Measurements from ENCODE around the gene FBXW4.
"Not testable (repeated sequence)": the region's sequence is repeated elsewhere in the genome, so short reads cannot be mapped to it uniquely, and the experiment has no call there.

Gene FBXW4

DNA sequence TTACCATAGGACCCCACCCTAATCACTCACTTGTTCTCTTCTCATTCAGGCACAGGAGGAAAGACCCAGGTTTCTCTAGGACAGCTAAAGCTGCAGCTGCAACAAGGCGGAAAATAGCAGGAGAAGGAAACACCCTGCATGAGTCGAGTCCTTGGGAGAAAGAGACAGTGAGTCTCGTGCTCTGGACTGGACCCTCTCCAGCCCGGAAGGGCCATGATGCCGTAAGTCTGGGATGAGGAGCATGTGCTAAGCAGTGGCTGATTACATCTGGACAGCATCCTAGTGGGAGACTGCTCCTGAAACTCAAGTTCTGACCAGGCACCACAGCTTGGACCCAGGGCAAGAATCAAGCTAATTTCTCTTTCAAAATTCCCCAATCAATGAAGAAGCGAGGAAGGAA is 39.4 kb downstream of the FBXW4 start:
- DNase-seq (ENCODE audit: low read depth), result no peak

DNA sequence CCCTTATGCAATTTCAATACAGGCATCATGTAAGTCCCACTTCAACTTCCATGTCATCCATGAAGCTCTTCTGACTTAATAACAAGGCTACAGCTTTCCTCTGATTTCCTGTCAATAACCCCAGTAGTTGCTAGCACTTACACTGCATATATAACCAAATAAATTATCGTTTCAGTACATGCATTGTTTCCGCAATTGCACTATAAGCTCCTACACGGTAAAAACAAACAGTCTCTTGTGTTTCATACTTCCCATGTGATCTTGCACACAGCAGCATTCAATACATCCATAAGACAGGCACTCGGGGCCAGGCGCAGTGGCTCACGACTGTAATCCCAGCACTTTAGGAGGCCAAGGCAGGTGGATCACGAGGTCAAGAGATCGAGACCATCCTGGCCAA is 41.4 kb downstream of the FBXW4 start:
- DNase-seq (ENCODE audit: low read depth), result no peak

DNA sequence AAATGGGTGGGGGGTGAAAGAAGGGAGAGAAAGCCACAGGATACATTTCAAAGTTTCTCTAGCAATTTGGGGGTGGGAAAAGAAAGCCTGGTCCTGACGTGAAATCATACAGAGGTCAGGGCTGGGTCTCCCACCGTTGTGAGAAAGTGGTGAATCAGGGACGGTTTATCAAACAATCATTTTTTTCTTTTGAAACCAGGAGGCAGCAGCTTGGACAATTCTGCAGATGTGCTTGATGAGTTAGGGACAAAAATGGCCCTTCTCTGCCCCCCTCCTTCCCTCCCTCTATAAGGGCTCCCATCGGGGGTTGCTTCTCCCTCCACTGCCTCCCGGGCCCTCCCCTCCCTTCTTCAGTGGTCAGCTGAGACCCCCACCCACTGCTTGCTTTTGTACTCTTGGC is 43.6 kb downstream of the FBXW4 start:
- no peak for DNase-seq (ENCODE audit: low read depth)

DNA sequence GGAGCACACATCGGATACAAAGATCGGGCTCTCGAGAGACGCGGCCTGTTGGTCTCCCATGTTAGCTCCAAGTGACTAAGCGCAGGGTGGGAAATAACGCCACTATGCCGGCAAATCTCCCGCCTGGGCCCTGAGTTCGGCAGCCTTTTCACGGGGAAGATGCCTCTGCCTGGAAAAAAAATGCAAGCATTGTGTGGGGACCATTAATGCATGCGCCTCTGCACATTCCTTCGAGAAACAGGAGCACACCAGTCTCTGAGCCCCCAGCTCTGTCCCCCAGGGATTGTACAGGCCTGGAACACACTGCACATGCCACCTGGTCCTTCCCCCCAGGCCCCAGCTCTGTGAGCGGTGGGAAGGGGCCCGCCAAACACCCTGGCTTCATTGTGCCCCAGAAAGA is 44.1 kb downstream of the FBXW4 start:
- DNase-seq (ENCODE audit: low read depth), result no peak

DNA sequence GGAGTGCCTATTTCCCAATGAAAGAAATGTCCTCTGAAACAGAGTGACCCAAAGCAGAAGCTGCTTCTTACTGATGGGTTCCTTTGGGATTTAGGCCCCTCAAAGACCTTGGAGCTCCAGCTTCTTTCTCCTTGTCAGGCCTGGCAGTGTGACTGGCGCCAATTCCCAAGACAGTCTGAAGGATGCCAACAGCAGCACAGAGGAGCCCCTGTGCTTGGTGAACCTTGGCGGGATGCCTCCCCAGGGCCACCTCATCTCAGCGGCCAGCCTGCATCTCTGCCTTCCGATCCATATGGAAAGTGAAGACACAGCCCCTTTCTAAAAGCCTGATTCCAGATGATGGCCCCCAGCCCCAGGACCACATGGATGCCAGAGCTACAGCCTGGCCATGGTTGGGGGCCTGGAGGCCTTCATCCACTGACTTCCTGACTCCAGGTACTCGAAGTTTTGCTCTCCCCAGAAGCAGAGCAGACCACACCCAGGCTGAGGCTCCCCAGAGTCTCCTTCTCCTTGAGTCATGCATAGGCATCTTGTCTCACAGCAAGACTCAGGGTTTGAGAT is 45.4 kb downstream of the FBXW4 start:
- DNase-seq (ENCODE audit: low read depth), result no peak

DNA sequence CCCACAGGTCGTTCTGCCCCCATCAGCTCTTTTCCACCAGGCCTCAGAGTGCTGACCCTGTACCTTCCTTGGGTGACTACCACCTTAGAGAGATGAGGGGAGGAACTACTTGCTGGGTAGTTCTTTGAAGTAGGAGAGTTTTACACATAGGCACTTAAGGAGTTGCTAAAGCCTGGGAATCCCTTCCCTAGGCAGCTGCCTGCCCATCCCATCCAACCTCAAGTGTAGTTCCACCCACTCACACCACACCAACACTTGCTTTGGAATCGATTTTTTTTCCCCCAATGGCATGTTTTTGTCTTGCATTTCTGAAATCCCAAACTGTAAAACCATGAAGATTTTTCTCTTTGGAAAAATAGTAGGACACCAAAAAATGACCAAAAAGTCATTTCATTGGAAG is 47.7 kb downstream of the FBXW4 start:
- no peak for DNase-seq (ENCODE audit: low read depth)

DNA sequence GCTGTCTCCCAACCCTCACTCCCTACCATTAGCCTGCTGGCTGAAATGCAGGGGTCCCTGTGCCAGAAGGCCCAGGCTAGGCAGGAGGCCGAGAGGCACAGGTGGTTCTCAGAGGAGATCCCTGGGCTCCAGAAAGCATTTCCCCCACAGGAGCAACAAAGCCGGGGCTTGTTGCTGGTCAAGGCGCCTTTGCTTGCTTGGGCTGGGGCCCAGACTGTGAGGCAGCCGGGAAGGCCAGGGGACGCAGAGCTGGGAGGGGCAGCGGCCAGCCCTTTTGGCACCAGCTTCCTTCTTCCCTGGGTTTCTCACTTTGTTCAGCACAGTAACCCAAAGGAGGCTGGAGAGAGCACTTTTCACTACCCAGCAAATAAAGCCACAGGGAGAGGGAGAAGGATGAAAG is 48.6 kb downstream of the FBXW4 start:
- no peak for DNase-seq (ENCODE audit: low read depth)

DNA sequence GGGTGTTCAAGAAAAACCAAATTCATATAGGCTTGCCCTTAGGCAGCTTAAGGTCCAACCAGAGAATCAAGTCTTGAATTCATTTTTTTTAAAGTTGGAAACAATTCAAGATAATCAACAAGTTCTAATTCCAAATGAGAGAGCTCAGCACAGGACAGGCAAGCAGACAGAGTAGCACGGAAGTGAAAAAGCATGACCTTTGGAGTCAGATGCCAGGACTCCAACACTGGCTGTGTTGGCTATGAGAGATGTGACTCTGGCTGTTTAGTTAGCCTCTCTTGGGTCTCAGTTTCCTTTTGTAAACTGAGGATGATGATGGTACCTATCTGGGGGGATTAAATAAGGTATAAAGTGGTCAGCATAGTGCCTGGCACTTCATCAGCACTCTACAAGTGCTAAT is 49.3 kb downstream of the FBXW4 start:
- DNase-seq (ENCODE audit: low read depth), result no peak

DNA sequence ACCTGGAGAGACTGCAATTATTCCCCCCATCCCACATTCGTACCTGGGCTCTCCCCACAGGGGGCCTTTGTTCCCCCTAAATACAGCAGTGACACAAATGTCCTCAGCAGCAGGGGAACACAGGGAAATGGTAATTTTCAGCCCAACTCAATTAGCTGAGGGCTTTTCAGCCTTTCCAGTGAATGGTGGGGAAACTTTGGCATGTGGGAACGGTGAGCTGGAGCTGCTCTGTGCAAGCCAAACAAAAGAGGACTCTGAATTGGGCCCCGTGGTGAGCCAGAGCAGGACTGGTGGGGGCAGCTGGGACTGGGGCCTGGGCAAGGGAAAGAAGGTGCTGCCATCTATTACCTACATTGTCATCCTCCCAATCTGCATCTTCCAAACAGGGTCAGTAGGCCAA is 51.0 kb downstream of the FBXW4 start:
- DNase-seq (ENCODE audit: low read depth), result no peak

DNA sequence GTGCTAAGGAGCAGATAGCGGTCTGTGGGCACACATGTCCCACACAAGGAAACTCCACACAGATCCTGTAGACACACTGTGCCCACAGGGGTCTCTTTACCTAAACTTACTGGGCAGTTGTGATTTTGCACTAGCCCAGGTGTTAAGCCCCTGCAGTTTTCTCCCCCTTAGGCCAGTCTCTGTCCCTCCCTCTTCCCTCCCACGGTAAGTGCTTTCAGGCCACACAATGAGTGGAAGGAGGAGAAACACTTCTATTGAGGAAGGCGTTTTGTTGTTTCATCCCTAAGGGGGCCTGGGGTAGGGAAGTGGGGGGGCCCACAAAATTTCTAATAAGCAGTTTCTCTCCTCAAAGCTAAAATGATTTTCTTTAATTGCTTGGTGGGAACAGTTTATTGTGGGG is 51.4 kb downstream of the FBXW4 start:
- DNase-seq (ENCODE audit: low read depth), result no peak

DNA sequence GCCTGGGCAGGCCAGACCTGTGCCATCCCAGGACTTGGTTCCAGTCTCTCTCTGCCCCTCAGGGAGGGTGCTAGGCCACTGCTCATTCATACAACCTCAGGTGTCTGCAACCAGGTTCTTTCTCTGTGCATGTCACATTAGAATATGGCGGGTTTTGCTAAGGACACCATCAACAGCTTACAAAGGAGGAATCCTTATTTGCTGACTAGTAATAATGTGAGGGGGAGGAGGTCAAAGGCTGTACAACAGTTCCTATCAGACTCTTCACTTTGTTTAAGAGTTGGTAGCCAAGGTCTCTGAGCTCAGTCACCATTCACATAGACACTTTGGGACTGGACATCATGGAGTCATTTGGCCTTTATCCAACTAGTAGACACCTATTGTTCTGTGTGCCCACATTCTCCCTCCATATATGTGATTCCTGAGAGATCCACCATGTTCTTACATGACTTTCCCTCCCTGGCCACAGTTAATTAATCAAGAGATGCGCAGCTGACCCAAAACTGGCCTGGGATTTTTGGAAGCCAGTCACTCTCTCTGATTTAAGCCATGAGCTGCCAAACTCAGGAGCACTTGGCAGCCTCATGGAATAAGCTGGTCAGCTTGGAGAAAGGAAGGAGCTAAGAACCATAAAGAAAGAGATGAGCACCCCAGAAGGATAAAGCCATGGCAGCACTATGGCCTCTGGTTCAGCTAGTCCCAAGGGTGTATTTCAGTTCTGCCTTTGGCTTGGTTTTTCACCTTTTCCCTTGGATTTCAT is 55.6 kb downstream of the FBXW4 start:
- DNase-seq (ENCODE audit: low read depth), result no peak

DNA sequence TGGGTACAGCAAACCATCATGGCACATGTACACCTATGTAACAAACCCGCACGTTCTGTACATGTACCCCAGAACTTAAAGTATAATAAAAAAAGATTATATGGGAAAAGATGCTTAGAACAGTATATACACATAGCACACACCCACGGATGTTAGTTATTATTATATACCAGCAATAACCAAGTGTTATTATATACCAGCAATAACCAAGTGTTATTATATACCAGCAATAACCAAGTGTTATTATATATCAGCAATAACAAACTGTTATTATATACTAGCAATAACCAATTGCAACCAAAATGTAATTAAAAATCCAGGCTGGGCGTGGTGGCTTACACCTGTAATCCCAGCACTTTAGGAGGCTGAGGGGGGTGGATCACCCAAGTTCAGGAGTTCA is 61.5 kb downstream of the FBXW4 start:
- not testable (repeated sequence) for DNase-seq (ENCODE audit: low read depth)

DNA sequence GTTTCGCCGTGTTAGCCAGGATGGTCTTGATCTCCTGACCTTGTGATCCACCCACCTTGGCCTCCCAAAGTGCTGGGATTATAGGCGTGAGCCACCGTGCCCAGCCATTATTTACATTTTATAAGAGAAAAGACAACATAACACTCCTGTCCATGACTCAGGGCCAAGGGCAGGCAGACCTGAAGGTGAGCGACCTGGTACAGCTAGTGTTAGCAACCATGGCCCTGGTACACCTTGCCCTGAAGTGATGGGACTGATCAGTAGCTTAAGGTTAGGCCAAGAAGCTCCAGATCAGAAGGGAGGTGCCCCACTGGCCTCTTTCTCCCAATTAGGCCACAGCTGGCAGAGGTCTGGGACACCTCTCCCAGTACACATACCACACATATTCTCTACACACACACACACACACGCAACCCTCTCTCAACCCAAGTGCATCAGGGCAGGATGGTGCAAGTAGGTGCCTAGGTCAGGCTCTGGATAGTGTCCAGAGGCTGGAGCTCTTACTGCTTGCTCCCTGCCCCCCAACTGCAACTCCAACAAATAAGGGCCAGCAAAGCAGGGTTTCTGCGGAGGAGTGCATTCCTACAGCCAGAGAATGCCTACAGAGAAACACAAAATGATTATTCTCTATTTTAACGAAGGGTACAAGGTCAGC is 63.0 kb downstream of the FBXW4 start:
- no peak for DNase-seq (ENCODE audit: low read depth)

DNA sequence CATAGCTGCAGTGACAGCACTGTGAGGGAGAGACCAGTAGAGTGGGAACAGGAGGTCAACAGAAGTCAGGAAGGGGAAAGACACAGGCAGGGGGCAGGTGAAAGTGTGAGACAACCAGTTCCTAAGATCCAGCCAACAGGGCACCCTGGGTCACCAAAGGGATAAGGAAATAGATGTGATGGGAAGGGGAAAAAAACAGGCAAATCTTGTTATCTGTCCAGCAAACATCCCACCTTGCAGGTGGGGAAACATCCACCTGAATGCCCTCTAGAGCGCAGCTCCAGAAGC is 64.4 kb downstream of the FBXW4 start:
- DNase-seq (ENCODE audit: low read depth), result no peak

DNA sequence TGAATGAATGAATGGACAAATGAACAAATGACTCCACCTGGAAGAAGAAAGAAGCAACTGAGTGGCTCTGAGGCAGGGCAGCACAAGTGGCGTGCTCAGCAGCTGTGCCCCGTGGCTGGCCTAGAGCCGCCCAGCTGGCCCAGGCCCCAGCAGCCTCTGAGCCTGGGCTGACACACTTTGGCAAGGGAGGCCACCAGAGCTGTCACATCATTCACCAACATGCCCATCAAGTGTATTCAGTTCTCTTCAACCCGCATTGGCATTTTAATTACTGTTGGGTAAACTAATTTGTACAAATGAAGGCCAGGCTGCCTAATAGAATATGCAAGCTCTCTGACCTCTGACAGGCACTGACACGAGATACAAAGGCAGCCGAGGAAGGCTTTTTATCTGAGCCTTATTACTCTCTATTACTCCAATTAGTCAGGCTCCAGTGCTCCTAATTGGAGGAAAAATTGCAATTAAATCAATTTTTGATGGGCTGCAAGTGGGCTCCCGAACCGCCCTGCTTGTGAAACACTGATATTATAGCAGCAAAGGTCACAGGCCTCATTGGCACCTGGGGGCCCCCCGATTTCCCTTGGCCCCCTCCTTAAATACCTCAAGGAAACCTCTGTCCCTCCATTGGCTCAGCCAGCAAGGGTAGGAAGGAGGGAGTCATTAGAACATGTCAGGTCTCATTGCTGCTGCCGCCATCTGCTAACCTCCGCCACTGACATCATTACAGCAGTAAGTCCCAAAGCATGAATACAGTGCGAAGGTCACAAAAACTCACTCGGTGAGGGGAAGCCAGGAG is 64.9 kb downstream of the FBXW4 start:
- DNase-seq (ENCODE audit: low read depth), result no peak

DNA sequence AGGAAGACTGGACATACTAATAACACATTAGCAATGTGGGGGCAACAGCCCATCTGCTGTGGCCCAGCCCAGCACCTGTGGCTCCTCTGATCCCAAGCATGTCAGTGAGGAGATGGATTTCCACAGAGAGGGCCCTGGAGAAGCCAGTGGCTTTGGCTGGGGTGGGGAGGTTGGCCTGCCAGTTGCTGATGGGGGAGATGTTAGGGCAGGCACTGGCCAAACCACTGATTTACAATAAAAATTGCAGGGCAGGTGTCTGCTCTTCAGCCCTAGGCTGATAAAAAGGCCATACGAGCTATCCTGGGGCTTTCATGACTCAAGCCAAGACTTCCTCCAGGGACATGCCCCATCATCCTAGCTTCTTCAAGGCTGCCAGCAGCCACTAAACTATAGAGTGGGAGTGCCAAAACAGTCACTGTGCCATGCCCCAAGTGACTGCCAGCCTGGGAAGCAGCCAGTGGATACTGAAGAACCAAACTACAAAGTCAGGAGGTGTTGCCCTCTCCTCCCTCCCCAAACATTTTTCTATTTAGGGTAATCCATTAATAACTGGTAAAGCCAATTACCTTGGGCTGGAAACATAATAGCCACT is 69.1 kb downstream of the FBXW4 start:
- DNase-seq (ENCODE audit: low read depth), result no peak

DNA sequence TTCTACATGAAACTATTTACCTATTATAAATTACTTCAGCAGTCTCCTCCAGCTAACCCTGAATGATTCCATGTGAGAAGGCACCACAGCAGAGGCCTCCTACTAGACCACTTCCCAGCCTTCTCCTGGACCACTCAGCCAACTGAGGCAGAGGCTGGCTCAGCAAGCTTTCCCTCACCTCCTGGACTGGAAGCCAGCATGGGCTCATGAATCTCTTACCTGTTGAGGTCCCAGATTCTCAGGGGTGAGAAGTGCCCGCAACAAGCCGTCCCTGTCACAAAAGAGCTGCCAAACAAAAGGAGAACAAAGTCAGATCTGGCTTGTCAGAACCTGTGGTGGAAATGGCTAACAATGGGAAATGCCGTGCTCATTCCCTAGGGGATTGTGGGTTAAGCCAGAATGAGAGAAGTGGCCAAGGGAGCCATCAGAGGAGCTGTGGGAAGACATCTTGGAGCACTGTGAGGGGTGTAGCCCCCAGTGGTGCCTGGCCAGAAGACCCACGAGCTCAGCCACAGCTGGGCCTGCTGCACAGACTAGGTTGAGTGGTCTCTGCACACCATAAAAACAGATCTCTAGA is 70.4 kb downstream of the FBXW4 start:
- DNase-seq (ENCODE audit: low read depth), result no peak

DNA sequence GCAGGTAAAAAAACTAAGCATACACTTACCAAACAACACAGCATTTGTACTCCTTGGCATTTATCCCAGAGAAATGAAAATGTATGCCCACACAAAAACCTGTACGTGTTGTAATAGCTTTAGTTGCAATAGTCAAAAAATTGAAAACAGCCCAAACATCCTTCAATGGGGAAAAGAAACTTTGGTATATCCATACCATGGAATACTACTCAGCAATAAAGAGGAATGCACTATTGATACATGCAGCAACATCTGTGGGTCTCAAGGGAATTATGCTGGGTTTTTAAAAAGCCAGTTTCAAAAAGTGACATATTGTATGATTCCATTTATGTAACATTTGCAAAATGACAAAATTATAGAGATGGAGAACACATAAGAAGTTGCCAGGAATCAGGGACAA is 71.4 kb downstream of the FBXW4 start:
- DNase-seq (ENCODE audit: low read depth), result no peak

DNA sequence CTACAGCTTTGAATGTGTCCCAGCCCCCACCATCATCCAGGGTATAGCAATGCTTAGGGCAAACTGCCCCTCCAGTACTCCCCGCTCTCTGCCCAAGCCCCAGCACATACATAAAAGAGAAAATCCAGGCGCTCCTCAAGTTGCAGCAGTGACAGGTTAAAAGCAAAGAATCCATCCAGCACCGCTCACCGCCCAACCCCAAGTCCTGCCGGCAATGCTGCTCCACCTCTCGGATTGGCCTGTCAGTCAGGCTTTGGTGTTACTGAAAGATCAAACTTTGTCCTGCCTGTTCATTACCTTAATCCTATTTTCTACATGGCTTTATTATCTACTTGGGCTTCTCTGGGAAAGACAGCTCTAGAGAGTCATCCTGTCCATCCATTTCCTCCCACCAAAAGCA is 75.0 kb downstream of the FBXW4 start:
- DNase-seq (ENCODE audit: low read depth), result no peak

DNA sequence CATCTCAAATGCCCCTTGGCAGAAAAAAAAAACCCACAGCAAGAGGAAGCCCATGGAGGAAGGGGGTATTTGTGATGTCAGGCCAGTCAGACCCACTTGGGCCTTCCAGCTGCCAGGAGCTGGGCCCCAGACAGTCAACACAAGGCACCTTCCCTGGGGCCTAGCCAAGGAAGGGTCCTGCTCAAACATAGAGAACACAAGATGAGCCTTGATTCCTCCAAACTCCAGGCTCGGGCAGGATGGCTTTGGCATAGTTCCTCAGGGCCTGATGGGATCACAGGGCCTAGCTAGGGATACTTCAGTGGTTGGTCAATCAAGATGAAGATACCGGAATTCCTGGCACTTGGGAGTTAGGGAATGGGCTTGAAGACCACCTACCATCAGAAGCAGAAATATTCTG is 76.1 kb downstream of the FBXW4 start:
- no peak for DNase-seq (ENCODE audit: low read depth)

DNA sequence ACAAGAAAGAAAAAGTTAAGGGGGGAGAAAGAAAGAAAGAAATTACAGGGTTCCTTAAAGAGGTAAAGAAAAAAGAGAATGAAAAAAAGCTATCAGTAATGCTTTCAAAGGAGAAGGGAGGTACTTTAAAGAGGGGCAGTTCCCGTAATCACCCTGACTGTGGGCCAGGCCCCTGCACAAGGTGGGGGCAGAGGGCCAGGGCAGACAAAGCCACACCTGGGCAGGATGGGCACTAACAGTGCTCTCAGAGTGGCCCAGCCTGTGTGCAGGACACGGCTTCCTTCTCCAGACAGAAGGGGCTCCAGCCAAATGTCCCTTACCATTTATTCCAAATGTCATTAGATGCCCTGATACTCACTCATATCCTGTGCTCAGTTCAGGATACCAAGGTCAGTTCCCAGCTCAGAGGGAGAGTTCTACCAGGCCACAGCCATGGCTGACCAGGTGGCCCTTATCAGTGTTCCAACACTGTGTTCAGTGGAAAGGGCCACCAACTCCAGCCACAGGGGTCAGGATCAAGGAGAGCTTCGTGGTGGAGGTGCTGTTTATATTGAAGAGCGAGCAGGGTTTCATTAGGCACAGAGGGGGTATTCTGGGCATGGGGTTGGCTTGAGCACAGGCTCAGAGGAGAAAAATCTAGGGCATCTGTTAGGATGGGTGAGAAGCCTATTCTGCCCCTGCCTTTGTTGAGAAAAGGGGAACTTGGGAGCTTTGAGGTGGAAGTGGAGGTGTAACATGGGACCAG is 77.0 kb downstream of the FBXW4 start:
- no peak for DNase-seq (ENCODE audit: low read depth)
